K562 (cell line): ENCODE results near the gene DISC1. TPM values are rescaled to one million over a fixed set of nuclear protein-coding genes. Genes with fewer than 3 reads are reported as not detected.

Experiments
- GABPA ChIP-seq: fragments of 200-800 bp; sonication (Bioruptor generic); conservative IDR thresholded peaks from 2 replicates; pipeline ENCODE4 v1.6.1; 2016; ENCODE audit warnings: low read depth, missing genetic modification characterization, missing compliant biosample characterization
- HLTF ChIP-seq: fragments of 450-650 bp; IDR thresholded peaks from 2 replicates; pipeline ENCODE4 v1.6.1; 2016
- YY1 ChIP-seq, 3 experiments: IDR thresholded peaks; 2 replicates each; pipeline ENCODE4 v1.6.1; 2011; ENCODE audit warnings: low read length in 2 of 3, mild to moderate bottlenecking in 2 of 3, moderate library complexity in 2 of 3, borderline replicate concordance in 1 of 3, control low read depth in 1 of 3, low read depth in 1 of 3; ENCODE audit not compliant: insufficient read depth in 3 of 3, insufficient replicate concordance in 2 of 3, control insufficient read depth in 1 of 3, insufficient read length in 1 of 3; ENCODE audit errors: extremely low read depth in 1 of 3
- ZBTB49 ChIP-seq: sonication (generic); formaldehyde crosslinking; IDR thresholded peaks from 2 replicates; pipeline ENCODE4 v1.8.0; 2022; ENCODE audit warnings: missing genetic modification reagents, mild to moderate bottlenecking, borderline replicate concordance
- ZNF518B ChIP-seq: fragments of 250-450 bp; sonication (Bioruptor Pico); IDR thresholded peaks from 2 replicates; pipeline ENCODE4 v1.5.0; 2021; ENCODE audit warnings: mild to moderate bottlenecking, moderate library complexity
- polyA plus RNA-seq, 8 experiments: library from polyadenylated mRNA; depleted of rRNA in 4 of 8; stranded (reverse) in 5 of 8; unstranded in 3 of 8; fragments of >200 nt; fragmentation: Nextera tagmentation in 2 of 8; fragmentation: Illumina TruSeq in 1 of 8; extraction: Ambion mirVana in 2 of 8; extraction: Trizol in 1 of 8; gene quantifications; 2 replicates each; pipeline versions ENCODE4 v1.2.1 to v1.2.3, GENCODE V29; 2011 to 2014; ENCODE audit warnings: inconsistent platforms in 1 of 8, missing spikeins in 1 of 8
- total RNA-seq, 7 experiments: library from RNA; depleted of rRNA in 6 of 7; stranded (reverse); fragments of >200 nt in 6 of 7; fragmentation: Illumina TruSeq in 2 of 7; extraction: Trizol in 2 of 7; gene quantifications; 2 replicates each; pipeline versions ENCODE4 v1.2.1 to v1.2.3, GENCODE V29; 2011 to 2021; ENCODE audit warnings: low replicate concordance in 1 of 7

The DISC1 gene
- total and polyA plus RNA-seq, 9 of the 15 experiments (the other 6 are each of a cell fraction or from before 2014, with no cell fraction given) = 0.01 to 0.11 (median 0.08) TPM; not detected in 1

- TF ChIP-seq ZNF518B (CRISPR knock-in tag) (no peak), YY1 (IDR thresholded peaks at IDR 0.05; ENCODE audit: borderline replicate concordance in 1 of 3, control insufficient read depth in 1 of 3, extremely low read depth in 1 of 3, insufficient read depth in 3 of 3, insufficient read length in 1 of 3, insufficient replicate concordance in 2 of 3, low read depth in 1 of 3, low read length in 2 of 3) (no peak), HLTF (no peak), ZBTB49 (CRISPR knock-in tag) (no peak), GABPA (tag) (no peak)
- TF ChIP-seq, all 486 proteins: peak for 0
Measured at GRCh38 chr1:231821281-231821680, 194.7 kb downstream of the DISC1 start (continued).
